ENCODE results near the gene NCKAP5.

The NCKAP5 gene

GRCh38 chr2:132656266-132656975 lies 911.8 kb downstream of the NCKAP5 start:
- Histone ChIP-seq H3K36me3 (ENCODE audit: insufficient read depth, low read length) (peaks cover 26% of the 10 kb centered on the region; the same call in 1 of the 2 replicates), H3K4me1 (ENCODE audit: insufficient read depth, low read length) (peaks cover 9% of the 10 kb centered on the region; the same call in 1 of the 2 replicates), H3K4me3 (ENCODE audit: low read length) (no peak overlapping the region), H3K27ac (ENCODE audit: low read depth, low read length) (no peak overlapping the region), H3K9ac (ENCODE audit: low read depth, low read length) (no peak overlapping the region), H3K9me3 (ENCODE audit: insufficient read depth, low read depth, low read length) (no peaks in the 10 kb centered on the region), H3K27me3 (ENCODE audit: insufficient read depth, low read length) (no peaks in the 10 kb centered on the region)
- 63% methylated on average over 7 of the region's 7 CpGs for WGBS

GRCh38 chr2:132654968-132655367 lies 913.3 kb downstream of the NCKAP5 start:
- no peaks in the 10 kb centered on the region for H3K27me3 ChIP-seq (ENCODE audit: insufficient read depth, low read length)
- H3K27ac ChIP-seq (ENCODE audit: low read depth, low read length), result no peak overlapping the region
- H3K9ac ChIP-seq (ENCODE audit: low read depth, low read length), result no peak overlapping the region
- H3K9me3 ChIP-seq (ENCODE audit: insufficient read depth, low read depth, low read length), result no peaks in the 10 kb centered on the region
- H3K4me3 ChIP-seq (ENCODE audit: low read length), result no peak overlapping the region
- H3K36me3 ChIP-seq (ENCODE audit: insufficient read depth, low read length), result peaks cover 15% of the 10 kb centered on the region; the same call in 1 of the 2 replicates
- 96% methylated on average over 7 of the region's 7 CpGs for WGBS
- peaks cover 9% of the 10 kb centered on the region; the same call in 1 of the 2 replicates for H3K4me1 ChIP-seq (ENCODE audit: insufficient read depth, low read length)

- no peaks in the 10 kb centered on the region for H3K27me3 ChIP-seq (ENCODE audit: insufficient read depth, low read length)
- WGBS, result 88% methylated on average over 4 of the region's 4 CpGs
- H3K4me1 ChIP-seq (ENCODE audit: insufficient read depth, low read length), result peaks cover 12% of the 10 kb centered on the region
- no peak overlapping the region for H3K9ac ChIP-seq (ENCODE audit: low read depth, low read length)
- peaks cover 15% of the 10 kb centered on the region; the same call in 1 of the 2 replicates for H3K36me3 ChIP-seq (ENCODE audit: insufficient read depth, low read length)
- no peaks in the 10 kb centered on the region for H3K9me3 ChIP-seq (ENCODE audit: insufficient read depth, low read depth, low read length)
- H3K4me3 ChIP-seq (ENCODE audit: low read length), result no peak overlapping the region
- no peak overlapping the region for H3K27ac ChIP-seq (ENCODE audit: low read depth, low read length)
These were observed 913.9 kb downstream of the NCKAP5 start for GRCh38 chr2:132654335-132654734.

GRCh38 chr2:132652474-132652873 lies 915.8 kb downstream of the NCKAP5 start:
- Histone ChIP-seq H3K36me3 (ENCODE audit: insufficient read depth, low read length) (peaks cover 3% of the 10 kb centered on the region; the same call in 1 of the 2 replicates), H3K9ac (ENCODE audit: low read depth, low read length) (no peak overlapping the region), H3K4me1 (ENCODE audit: insufficient read depth, low read length) (peaks cover 12% of the 10 kb centered on the region), H3K27ac (ENCODE audit: low read depth, low read length) (no peak overlapping the region), H3K9me3 (ENCODE audit: insufficient read depth, low read depth, low read length) (no peaks in the 10 kb centered on the region), H3K4me3 (ENCODE audit: low read length) (no peak overlapping the region), H3K27me3 (ENCODE audit: insufficient read depth, low read length) (no peaks in the 10 kb centered on the region)
- WGBS, result 83% methylated on average over 7 of the region's 8 CpGs

- no peak overlapping the region for H3K4me3 ChIP-seq (ENCODE audit: low read length)
- H3K4me1 ChIP-seq (ENCODE audit: insufficient read depth, low read length), result peaks cover 8% of the 10 kb centered on the region
- no peaks in the 10 kb centered on the region for H3K9me3 ChIP-seq (ENCODE audit: insufficient read depth, low read depth, low read length)
- WGBS, result 90% methylated on average over 11 of the region's 12 CpGs
- no peak overlapping the region for H3K9ac ChIP-seq (ENCODE audit: low read depth, low read length)
- no peaks in the 10 kb centered on the region for H3K27me3 ChIP-seq (ENCODE audit: insufficient read depth, low read length)
- no peak overlapping the region for H3K27ac ChIP-seq (ENCODE audit: low read depth, low read length)
- H3K36me3 ChIP-seq (ENCODE audit: insufficient read depth, low read length), result no peaks in the 10 kb centered on the region
These were observed 916.9 kb downstream of the NCKAP5 start for GRCh38 chr2:132651115-132652045.

GRCh38 chr2:132646540-132647108 lies 921.6 kb downstream of the NCKAP5 start:
- H3K27me3 ChIP-seq (ENCODE audit: insufficient read depth, low read length), result no peaks in the 10 kb centered on the region
- no peaks in the 10 kb centered on the region for H3K9me3 ChIP-seq (ENCODE audit: insufficient read depth, low read depth, low read length)
- H3K4me3 ChIP-seq (ENCODE audit: low read length), result no peak overlapping the region
- 87% methylated on average over 8 of the region's 8 CpGs for whole genome bisulfite sequencing
- H3K4me1 ChIP-seq (ENCODE audit: insufficient read depth, low read length), result peaks cover 12% of the 10 kb centered on the region
- no peak overlapping the region for H3K9ac ChIP-seq (ENCODE audit: low read depth, low read length)
- no peak overlapping the region for H3K27ac ChIP-seq (ENCODE audit: low read depth, low read length)
- H3K36me3 ChIP-seq (ENCODE audit: insufficient read depth, low read length), result peaks cover 7% of the 10 kb centered on the region; the same call in 1 of the 2 replicates

- no peak overlapping the region for H3K9ac ChIP-seq (ENCODE audit: low read depth, low read length)
- peaks cover 7% of the 10 kb centered on the region; the same call in 1 of the 2 replicates for H3K36me3 ChIP-seq (ENCODE audit: insufficient read depth, low read length)
- WGBS, result 80% methylated on average over 18 of the region's 18 CpGs
- no peaks in the 10 kb centered on the region for H3K9me3 ChIP-seq (ENCODE audit: insufficient read depth, low read depth, low read length)
- no peak overlapping the region for H3K4me3 ChIP-seq (ENCODE audit: low read length)
- H3K27me3 ChIP-seq (ENCODE audit: insufficient read depth, low read length), result no peaks in the 10 kb centered on the region
- peaks cover 12% of the 10 kb centered on the region for H3K4me1 ChIP-seq (ENCODE audit: insufficient read depth, low read length)
- no peak overlapping the region for H3K27ac ChIP-seq (ENCODE audit: low read depth, low read length)
These were observed 922.3 kb downstream of the NCKAP5 start for GRCh38 chr2:132645722-132646539.

- Histone ChIP-seq H3K27ac (ENCODE audit: low read depth, low read length) (no peak overlapping the region), H3K9me3 (ENCODE audit: insufficient read depth, low read depth, low read length) (no peaks in the 10 kb centered on the region), H3K27me3 (ENCODE audit: insufficient read depth, low read length) (no peaks in the 10 kb centered on the region), H3K9ac (ENCODE audit: low read depth, low read length) (no peak overlapping the region), H3K4me3 (ENCODE audit: low read length) (no peak overlapping the region), H3K4me1 (ENCODE audit: insufficient read depth, low read length) (peaks cover 12% of the 10 kb centered on the region), H3K36me3 (ENCODE audit: insufficient read depth, low read length) (peaks cover 7% of the 10 kb centered on the region; the same call in 1 of the 2 replicates)
- 96% methylated on average over 35 of the region's 35 CpGs for WGBS
These were observed 923.1 kb downstream of the NCKAP5 start for GRCh38 chr2:132645176-132645575.

GRCh38 chr2:132642415-132642814 lies 925.8 kb downstream of the NCKAP5 start:
- Histone ChIP-seq H3K27ac (ENCODE audit: low read depth, low read length) (no peak overlapping the region), H3K4me3 (ENCODE audit: low read length) (no peak overlapping the region), H3K9me3 (ENCODE audit: insufficient read depth, low read depth, low read length) (no peaks in the 10 kb centered on the region), H3K9ac (ENCODE audit: low read depth, low read length) (no peak overlapping the region), H3K4me1 (ENCODE audit: insufficient read depth, low read length) (peaks cover 9% of the 10 kb centered on the region; the same call in 1 of the 2 replicates), H3K27me3 (ENCODE audit: insufficient read depth, low read length) (no peaks in the 10 kb centered on the region), H3K36me3 (ENCODE audit: insufficient read depth, low read length) (peaks cover 7% of the 10 kb centered on the region; the same call in 1 of the 2 replicates)
- 85% methylated on average over 2 of the region's 2 CpGs for WGBS

GRCh38 chr2:132641819-132642218 lies 926.4 kb downstream of the NCKAP5 start:
- H3K27ac ChIP-seq (ENCODE audit: low read depth, low read length), result no peak overlapping the region
- peaks cover 9% of the 10 kb centered on the region; the same call in 1 of the 2 replicates for H3K4me1 ChIP-seq (ENCODE audit: insufficient read depth, low read length)
- no peak overlapping the region for H3K4me3 ChIP-seq (ENCODE audit: low read length)
- peaks cover 7% of the 10 kb centered on the region; the same call in 1 of the 2 replicates for H3K36me3 ChIP-seq (ENCODE audit: insufficient read depth, low read length)
- H3K27me3 ChIP-seq (ENCODE audit: insufficient read depth, low read length), result no peaks in the 10 kb centered on the region
- no peak overlapping the region for H3K9ac ChIP-seq (ENCODE audit: low read depth, low read length)
- H3K9me3 ChIP-seq (ENCODE audit: insufficient read depth, low read depth, low read length), result no peaks in the 10 kb centered on the region
